ENCODE results near the gene STH.

The STH gene

GRCh38 chr17:45993962-45994627, 5.0 kb upstream of the STH start:
- TF ChIP-seq CTCF (IDR thresholded peaks at IDR 0.05; ENCODE audit: low read depth, low read length, poor library complexity, severe bottlenecking), result no peak
- TF ChIP-seq EZH2phosphoT487 (IDR thresholded peaks at IDR 0.05; ENCODE audit: borderline replicate concordance, low read length), result no peak

GRCh38 chr17:45994987-45995386, 4.1 kb upstream of the STH start:
- no peak overlapping the region for H3K27ac ChIP-seq (ENCODE audit: low read depth, low read length)
- no peaks in the 10 kb centered on the region for H3F3A ChIP-seq (ENCODE audit: control insufficient read depth, insufficient read depth)
- no peaks in the 10 kb centered on the region for H3K4me1 ChIP-seq (ENCODE audit: control insufficient read depth, low read length)
- no peaks in the 10 kb centered on the region for H3K36me3 ChIP-seq (ENCODE audit: control insufficient read depth, low read length)
- H4K20me1 ChIP-seq (ENCODE audit: control insufficient read depth, insufficient read depth, low read depth, low read length), result no peaks in the 10 kb centered on the region
- TF ChIP-seq CTCF (IDR thresholded peaks at IDR 0.05; ENCODE audit: low read depth, low read length, poor library complexity, severe bottlenecking) (no peak), EZH2phosphoT487 (IDR thresholded peaks at IDR 0.05; ENCODE audit: borderline replicate concordance, low read length) (no peak)
- H3K4me3 ChIP-seq (ENCODE audit: low read length), result no peak overlapping the region
- H3K79me2 ChIP-seq (ENCODE audit: control insufficient read depth, low read length), result no peaks in the 10 kb centered on the region
- H3K27me3 ChIP-seq (ENCODE audit: control insufficient read depth, low read length), result peaks cover 3% of the 10 kb centered on the region; the same call in 1 of the 2 replicates
- H3K4me2 ChIP-seq (ENCODE audit: low read length), result no peak overlapping the region
- H3K9me2 ChIP-seq (replicated peaks; ENCODE audit: control insufficient read depth, low read length), result no peaks in the 10 kb centered on the region
- H3K9me3 ChIP-seq (ENCODE audit: control insufficient read depth, insufficient read depth, low read length), result no peaks in the 10 kb centered on the region

More at GRCh38 chr17:45993962-45994627, 5.0 kb upstream of the STH start:
- no peaks in the 10 kb centered on the region for H3K9me2 ChIP-seq (replicated peaks; ENCODE audit: control insufficient read depth, low read length)
- H3K4me3 ChIP-seq (ENCODE audit: low read length), result no peak overlapping the region
- H3K27ac ChIP-seq (ENCODE audit: low read depth, low read length), result no peak overlapping the region
- H4K20me1 ChIP-seq (ENCODE audit: control insufficient read depth, insufficient read depth, low read depth, low read length), result no peaks in the 10 kb centered on the region
- peaks cover 1% of the 10 kb centered on the region; the same call in 1 of the 2 replicates for H3K27me3 ChIP-seq (ENCODE audit: control insufficient read depth, low read length)
- no peaks in the 10 kb centered on the region for H3K36me3 ChIP-seq (ENCODE audit: control insufficient read depth, low read length)
- no peaks in the 10 kb centered on the region for H3K9me3 ChIP-seq (ENCODE audit: control insufficient read depth, insufficient read depth, low read length)
- H3F3A ChIP-seq (ENCODE audit: control insufficient read depth, insufficient read depth), result no peaks in the 10 kb centered on the region
- H3K4me1 ChIP-seq (ENCODE audit: control insufficient read depth, low read length), result no peaks in the 10 kb centered on the region
- H3K79me2 ChIP-seq (ENCODE audit: control insufficient read depth, low read length), result no peaks in the 10 kb centered on the region
- H3K4me2 ChIP-seq (ENCODE audit: low read length), result no peak overlapping the region

GRCh38 chr17:45995627-45996270, 3.3 kb upstream of the STH start:
- TF ChIP-seq EZH2phosphoT487 (IDR thresholded peaks at IDR 0.05; ENCODE audit: borderline replicate concordance, low read length), result no peak
- TF ChIP-seq CTCF (IDR thresholded peaks at IDR 0.05; ENCODE audit: low read depth, low read length, poor library complexity, severe bottlenecking), result no peak
- Histone ChIP-seq H4K20me1 (ENCODE audit: control insufficient read depth, insufficient read depth, low read depth, low read length) (no peaks in the 10 kb centered on the region), H3K9me3 (ENCODE audit: control insufficient read depth, insufficient read depth, low read length) (no peaks in the 10 kb centered on the region), H3K36me3 (ENCODE audit: control insufficient read depth, low read length) (no peaks in the 10 kb centered on the region), H3K9me2 (replicated peaks; ENCODE audit: control insufficient read depth, low read length) (no peaks in the 10 kb centered on the region), H3K27me3 (ENCODE audit: control insufficient read depth, low read length) (peaks cover 3% of the 10 kb centered on the region; the same call in 1 of the 2 replicates), H3F3A (ENCODE audit: control insufficient read depth, insufficient read depth) (no peaks in the 10 kb centered on the region), H3K27ac (ENCODE audit: low read depth, low read length) (no peak overlapping the region), H3K79me2 (ENCODE audit: control insufficient read depth, low read length) (no peaks in the 10 kb centered on the region), H3K4me1 (ENCODE audit: control insufficient read depth, low read length) (no peaks in the 10 kb centered on the region), H3K4me3 (ENCODE audit: low read length) (no peak overlapping the region), H3K4me2 (ENCODE audit: low read length) (no peak overlapping the region)
